Measurements from ENCODE around the gene GTF3C1. TPM values are rescaled to one million over a fixed set of nuclear protein-coding genes. Genes with fewer than 3 reads are reported as not detected.

Gene GTF3C1
- total RNA-seq, 2 donors from 2014 or later = 38.7 to 161 TPM

DNA sequence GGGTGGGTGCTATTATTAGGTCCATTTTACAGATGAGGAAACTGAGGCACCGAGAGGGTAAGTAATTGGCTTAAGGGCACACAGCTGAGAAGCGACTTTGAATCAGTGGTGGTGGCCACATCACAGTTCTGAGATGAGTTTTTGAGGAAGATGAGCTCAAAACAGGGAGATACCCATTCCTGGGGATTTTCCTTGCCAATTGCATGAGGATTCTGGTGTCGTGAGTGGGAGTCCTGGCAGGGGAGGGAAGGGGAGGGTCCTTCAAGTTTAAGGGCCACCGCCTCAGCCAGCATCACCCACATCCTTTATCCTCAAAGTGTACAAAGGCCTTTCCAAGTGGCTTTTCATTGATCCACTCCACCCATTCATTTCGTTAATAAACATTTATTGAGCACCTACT, 102.4 kb downstream of the GTF3C1 start:
- Histone ChIP-seq H3K9me3 (peaks cover 0 to 12% (median 0%) of the 10 kb centered on the region in 3 donors), H3K27ac (no peak overlapping the region), H3K36me3 (replicated peaks in 1 of 2; ENCODE audit: insufficient read depth in 1 of 2, low read depth in 2 of 2) (no peaks in the 10 kb centered on the region), H3K4me1 (no peaks in the 10 kb centered on the region), H3K27me3 (no peaks in the 10 kb centered on the region), H3K4me3 (no peak overlapping the region)
- no peak for ATAC-seq
- TF ChIP-seq CTCF (IDR thresholded peaks at IDR 0.05) (no peak), POLR2A (IDR thresholded peaks at IDR 0.05) (no peak)
- 90 to 91% methylated on average over 4 to 5 of the region's 5 CpGs for WGBS, 2 donors
- DNase-seq = no peak
- intact Hi-C loops (cut with DNase I) = loop anchor here (5.0 kb wide), 1 partner anchor 200 kb away; no protein-coding TSS in a partner anchor

GRCh38 chr16:27446721-27447120, 103.0 kb downstream of the GTF3C1 start:
- peak in 1 of 4 donors; percentile 23 for DNase-seq
- H3K36me3 ChIP-seq (replicated peaks in 1 of 2; ENCODE audit: insufficient read depth in 1 of 2, low read depth in 2 of 2) = no peaks in the 10 kb centered on the region
- intact Hi-C loops (cut with DNase I) = loop anchor here (5.0 kb wide), 1 partner anchor 199 kb away; no protein-coding TSS in a partner anchor
- H3K27me3 ChIP-seq = no peaks in the 10 kb centered on the region
- no peak for ATAC-seq
- no peaks in the 10 kb centered on the region for H3K4me1 ChIP-seq
- H3K9me3 ChIP-seq = peaks cover 0 to 12% (median 0%) of the 10 kb centered on the region in 3 donors
- no peak overlapping the region for H3K27ac ChIP-seq
- H3K4me3 ChIP-seq = no peak overlapping the region
- WGBS, 2 donors = 67 to 75% methylated on average over 3 to 4 of the region's 4 CpGs
- no peak for TF ChIP-seq CTCF (IDR thresholded peaks at IDR 0.05)
- no peak for TF ChIP-seq POLR2A (IDR thresholded peaks at IDR 0.05)

GRCh38 chr16:27445502-27446175, 104.1 kb downstream of the GTF3C1 start:
- intact Hi-C loops (cut with DNase I) = loop anchor here (5.0 kb wide), 1 partner anchor 198 kb away; no protein-coding TSS in a partner anchor
- Histone ChIP-seq H3K27ac (no peak overlapping the region), H3K9me3 (peaks cover 0 to 12% (median 0%) of the 10 kb centered on the region in 3 donors), H3K27me3 (no peaks in the 10 kb centered on the region), H3K4me3 (no peak overlapping the region), H3K4me1 (no peaks in the 10 kb centered on the region), H3K36me3 (replicated peaks in 1 of 2; ENCODE audit: insufficient read depth in 1 of 2, low read depth in 2 of 2) (no peaks in the 10 kb centered on the region)
- ATAC-seq (no peak), DNase-seq (no peak)
- WGBS, 2 donors = 82% methylated on average over 11 to 12 of the region's 12 CpGs
- TF ChIP-seq POLR2A (IDR thresholded peaks at IDR 0.05) (no peak), CTCF (IDR thresholded peaks at IDR 0.05) (no peak)

DNA sequence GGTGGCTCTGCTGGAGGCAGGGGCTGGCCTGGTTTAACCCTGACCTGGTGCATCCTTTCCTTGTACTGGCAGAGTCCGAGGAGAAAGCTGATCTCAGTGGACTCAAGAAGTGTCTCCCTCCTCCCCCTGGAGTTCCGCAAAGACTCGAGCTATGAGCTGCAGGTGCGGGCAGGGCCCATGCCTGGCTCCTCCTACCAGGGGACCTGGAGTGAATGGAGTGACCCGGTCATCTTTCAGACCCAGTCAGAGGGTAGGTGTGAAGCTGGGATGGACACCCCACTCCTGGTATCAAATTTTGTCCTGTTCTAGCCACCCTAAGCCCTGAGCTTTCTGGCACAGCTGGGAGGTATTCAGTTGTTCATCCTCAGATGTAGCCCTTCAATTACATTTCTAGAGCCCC, 105.2 kb downstream of the GTF3C1 start:
- Histone ChIP-seq H3K9me3 (peaks cover 0 to 12% (median 0%) of the 10 kb centered on the region in 3 donors), H3K4me1 (no peaks in the 10 kb centered on the region), H3K27ac (no peak overlapping the region), H3K36me3 (replicated peaks in 1 of 2; ENCODE audit: insufficient read depth in 1 of 2, low read depth in 2 of 2) (no peaks in the 10 kb centered on the region), H3K4me3 (no peak overlapping the region), H3K27me3 (no peaks in the 10 kb centered on the region)
- TF ChIP-seq CTCF (IDR thresholded peaks at IDR 0.05) = no peak
- no peak for TF ChIP-seq POLR2A (IDR thresholded peaks at IDR 0.05)
- ATAC-seq (no peak), DNase-seq (no peak)
- WGBS, 2 donors = 87 to 90% methylated on average over 3 to 5 of the region's 5 CpGs
- intact Hi-C loops (cut with DNase I) = no loop called here

DNA sequence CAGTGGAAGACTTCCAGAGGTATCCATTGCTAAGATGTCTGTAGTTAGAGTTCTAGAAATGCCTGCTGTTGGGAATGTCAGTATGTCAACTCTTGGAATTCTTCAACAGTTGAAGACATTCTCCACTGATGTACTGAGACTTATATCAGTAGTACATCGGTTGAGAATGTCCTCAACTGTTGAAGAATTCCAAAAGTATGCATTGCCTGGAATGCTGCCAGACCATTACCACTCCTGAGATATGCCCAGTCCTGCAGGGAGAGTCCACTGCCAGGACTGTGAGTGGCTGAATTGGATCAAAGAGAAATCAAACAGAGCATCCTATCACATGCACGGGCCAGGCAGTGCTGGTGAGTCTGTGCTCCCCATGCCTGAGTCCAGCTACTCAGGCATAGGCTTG, 105.7 kb downstream of the GTF3C1 start:
- 40 to 53% methylated on average over 2 of the region's 2 CpGs for WGBS, 2 donors

More for the DNA sequence above, 105.7 kb downstream of the GTF3C1 start:
- Histone ChIP-seq H3K4me1 (no peaks in the 10 kb centered on the region), H3K27ac (no peak overlapping the region), H3K4me3 (no peak overlapping the region), H3K36me3 (replicated peaks in 1 of 2; ENCODE audit: insufficient read depth in 1 of 2, low read depth in 2 of 2) (no peaks in the 10 kb centered on the region), H3K27me3 (no peaks in the 10 kb centered on the region), H3K9me3 (peaks cover 0 to 12% (median 0%) of the 10 kb centered on the region in 3 donors)
- DNase-seq = no peak
- no peak for ATAC-seq
- intact Hi-C loops (cut with DNase I) = no loop called here
- no peak for TF ChIP-seq CTCF (IDR thresholded peaks at IDR 0.05)
- no peak for TF ChIP-seq POLR2A (IDR thresholded peaks at IDR 0.05)
